ENCODE measurements around the gene APOB.

- TF ChIP-seq CTCF (IDR thresholded peaks at IDR 0.05; ENCODE audit: low read depth, low read length, poor library complexity, severe bottlenecking), result no peak
- no peak for TF ChIP-seq EZH2phosphoT487 (IDR thresholded peaks at IDR 0.05; ENCODE audit: borderline replicate concordance, low read length)
Observed at GRCh38 chr2:20953146-20953824, 90.6 kb downstream of the APOB start.

Data from DOHH2 (cell line).